Breast epithelium (tissue), 4 donors: ENCODE results near the gene USP6NL. TPM values are rescaled to one million over a fixed set of nuclear protein-coding genes. Genes with fewer than 3 reads are reported as not detected.

Experiments
- DNase-seq, 2 donors: peaks; one replicate each; pipeline ENCODE4 v3.0.0-alpha.2; 2019; ENCODE audit warnings: low spot score in 2 of 2
- H3K27ac ChIP-seq, 2 donors: fragments of 200-600 bp; sonication (generic) in 1 of 2; one replicate each; pipeline ENCODE4 v1.5.1; 2016 to 2019; ENCODE audit warnings: mild to moderate bottlenecking in 1 of 2
- H3K27me3 ChIP-seq, 2 donors: fragments of 200-600 bp; sonication (generic) in 1 of 2; one replicate each; pipeline versions ENCODE4 v1.5.1 to v1.6.0; 2017 to 2019; ENCODE audit warnings: control low read depth in 1 of 2, mild to moderate bottlenecking in 1 of 2
- H3K36me3 ChIP-seq: fragments of 200-600 bp; one replicate; pipeline ENCODE4 v1.5.1; 2019
- H3K4me1 ChIP-seq, 2 donors: fragments of 200-600 bp; sonication (generic); one replicate each; pipeline ENCODE4 v1.5.1; 2016 to 2019; ENCODE audit warnings: control low read depth in 1 of 2
- H3K4me3 ChIP-seq, 3 donors: fragments of 200-600 bp; sonication (generic); 1 replicate in 2 of 3; 2 replicates in 1 of 3; pipeline ENCODE4 v1.5.1; 2016 to 2019; ENCODE audit warnings: mild to moderate bottlenecking in 3 of 3, moderate library complexity in 2 of 3
- H3K9me3 ChIP-seq, 2 donors: fragments of 200-600 bp; sonication (generic) in 1 of 2; one replicate each; pipeline ENCODE4 v1.5.1; 2016 to 2019; ENCODE audit warnings: control low read depth in 1 of 2
- CTCF ChIP-seq, 3 donors: fragments of 450-650 bp; IDR thresholded peaks; one replicate each; pipeline ENCODE4 v1.5.1; 2016 to 2017; ENCODE audit warnings: antibody characterized with exemption in 3 of 3, mild to moderate bottlenecking in 3 of 3, moderate library complexity in 3 of 3
- POLR2A ChIP-seq: fragments of 450-650 bp; IDR thresholded peaks from one replicate; pipeline ENCODE4 v1.6.1; 2016; ENCODE audit warnings: antibody characterized with exemption, mild to moderate bottlenecking, moderate library complexity
- POLR2AphosphoS5 ChIP-seq, 3 donors: sonication (generic); formaldehyde crosslinking; IDR thresholded peaks; one replicate each; pipeline ENCODE4 v1.6.1; 2017; ENCODE audit warnings: antibody characterized with exemption in 3 of 3
- intact Hi-C: fragments of 100-400 bp; cut with DNase I; formaldehyde crosslinking; loops from one replicate; pipeline ENCODE4 v1.15.1; 2023; ENCODE audit warnings: low total_unique reads
- total RNA-seq, 3 donors: library from RNA; depleted of rRNA; stranded (reverse); fragments of >200 nt; gene quantifications; one replicate each; pipeline ENCODE4 v1.1.0, GENCODE V29; 2016

USP6NL gene
- total RNA-seq, 3 donors from 2014 or later = 13.8 to 28.7 (median 19.7) TPM

DNA sequence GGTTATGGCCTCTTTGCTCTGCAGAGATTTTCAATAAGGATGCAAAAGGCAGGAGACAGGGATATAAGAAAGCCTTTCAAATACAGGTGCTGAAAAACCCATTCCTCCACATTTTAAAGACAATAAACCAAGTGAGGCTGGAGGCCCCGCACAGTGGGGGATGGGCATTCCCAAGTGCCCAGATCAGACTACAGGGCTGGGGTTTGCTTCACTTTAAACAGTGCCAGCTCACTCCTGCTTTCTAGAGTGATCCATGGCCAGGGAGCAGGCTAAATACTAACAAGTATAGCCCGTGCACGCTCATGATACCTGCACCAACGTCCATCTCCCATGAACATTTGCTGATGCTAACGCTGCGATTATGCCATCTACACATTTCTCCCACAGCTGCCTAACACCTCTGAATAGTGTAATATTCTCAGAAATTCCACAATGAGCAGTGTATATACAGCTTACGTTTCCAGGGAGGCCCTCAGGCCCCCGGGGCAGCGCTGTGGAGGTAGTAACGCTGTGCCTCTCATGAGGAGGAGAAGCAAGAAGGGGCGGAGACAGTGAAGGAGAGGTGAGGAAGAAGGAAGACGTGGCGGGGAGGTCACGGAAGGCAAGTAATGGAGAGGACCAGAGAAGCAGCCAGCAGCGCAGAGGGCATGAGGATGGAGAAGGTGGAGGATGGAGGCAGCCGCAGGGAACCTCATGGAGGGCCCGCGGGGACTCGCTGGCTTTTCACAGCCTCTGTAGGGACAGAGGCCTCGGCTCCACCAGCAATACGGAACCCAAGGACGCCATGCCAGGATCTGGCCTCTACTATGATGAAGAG lies 141.7 kb downstream of the USP6NL start:
- Histone ChIP-seq H3K9me3 (no peaks in the 10 kb centered on the region), H3K4me1 (no peaks in the 10 kb centered on the region), H3K27me3 (no peaks in the 10 kb centered on the region), H3K4me3 (no peak overlapping the region), H3K36me3 (no peaks in the 10 kb centered on the region), H3K27ac (no peak overlapping the region)
- TF ChIP-seq CTCF (IDR thresholded peaks at IDR 0.05) = no peak
- no peak for TF ChIP-seq POLR2A
- TF ChIP-seq POLR2AphosphoS5 (IDR thresholded peaks at IDR 0.05) = no peak
- intact Hi-C loops = no loop called here
- DNase-seq = no peak

DNA sequence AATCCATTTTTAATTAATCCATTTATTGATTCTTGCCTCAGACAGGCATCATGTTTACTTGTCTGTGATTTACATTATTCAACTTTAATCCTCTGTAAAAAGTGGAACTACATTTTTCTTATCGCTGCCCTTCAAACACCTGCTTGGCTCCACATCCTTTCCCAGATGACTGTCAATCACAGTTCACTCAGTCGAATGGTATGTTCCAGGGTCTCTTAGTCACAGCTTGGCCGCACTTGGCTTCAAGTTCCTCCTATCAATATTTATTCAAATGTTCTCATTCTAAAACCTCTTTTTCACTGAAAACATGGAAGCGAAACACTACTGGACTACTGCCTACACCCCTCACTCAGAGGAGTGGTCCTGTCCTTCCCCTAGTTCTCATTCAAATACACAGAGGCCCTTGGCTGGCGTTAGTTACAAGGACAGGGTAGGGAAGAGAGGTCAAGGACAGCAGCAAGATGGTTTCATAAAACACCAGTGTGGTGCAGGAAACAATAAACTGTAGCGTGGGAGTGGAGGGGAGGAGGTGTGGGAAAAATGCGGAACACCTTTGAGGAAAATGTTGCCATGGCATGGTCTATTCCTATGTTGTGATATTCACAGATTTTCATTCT lies 143.2 kb downstream of the USP6NL start:
- no peak for DNase-seq
- TF ChIP-seq POLR2AphosphoS5 (IDR thresholded peaks at IDR 0.05) (no peak), CTCF (IDR thresholded peaks at IDR 0.05) (no peak), POLR2A (no peak)
- intact Hi-C loops = no loop called here

GRCh38 chr10:11465406-11465805 lies 146.0 kb downstream of the USP6NL start:
- TF ChIP-seq CTCF (IDR thresholded peaks at IDR 0.05) (no peak), POLR2A (no peak), POLR2AphosphoS5 (IDR thresholded peaks at IDR 0.05) (no peak)
- intact Hi-C loops = no loop called here
- Histone ChIP-seq H3K27me3 (no peaks in the 10 kb centered on the region), H3K36me3 (peaks cover 8% of the 10 kb centered on the region), H3K4me3 (no peak overlapping the region), H3K4me1 (no peaks in the 10 kb centered on the region), H3K27ac (no peak overlapping the region), H3K9me3 (no peaks in the 10 kb centered on the region)
- no peak for DNase-seq

More for the DNA sequence above, 143.2 kb downstream of the USP6NL start:
- H3K27ac ChIP-seq = no peak overlapping the region
- no peaks in the 10 kb centered on the region for H3K4me1 ChIP-seq
- no peaks in the 10 kb centered on the region for H3K9me3 ChIP-seq
- H3K36me3 ChIP-seq = peaks cover 8% of the 10 kb centered on the region
- no peak overlapping the region for H3K4me3 ChIP-seq
- no peaks in the 10 kb centered on the region for H3K27me3 ChIP-seq

DNA sequence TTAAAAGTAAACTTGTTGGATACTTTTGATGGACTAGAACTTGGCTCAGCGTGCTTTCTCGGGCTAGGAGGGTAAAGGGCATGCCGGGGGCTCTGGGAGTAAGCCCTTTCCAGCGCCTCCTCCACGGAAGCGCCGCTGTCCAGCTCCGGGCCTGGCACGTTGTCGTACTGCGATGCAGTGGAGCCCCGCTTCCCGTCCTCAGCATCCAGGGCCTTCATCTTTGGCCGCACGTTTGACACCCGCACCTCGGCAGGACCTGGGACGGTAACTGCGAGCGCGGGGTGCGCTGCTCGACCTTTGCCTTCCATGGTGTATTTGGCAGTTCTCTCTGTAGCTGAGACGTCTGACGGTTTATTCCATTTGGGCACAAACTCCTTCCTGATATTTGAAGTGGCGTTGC lies 148.3 kb downstream of the USP6NL start:
- Histone ChIP-seq H3K9me3 (no peaks in the 10 kb centered on the region), H3K4me1 (no peaks in the 10 kb centered on the region), H3K27ac (no peak overlapping the region), H3K36me3 (peaks cover 8% of the 10 kb centered on the region), H3K27me3 (no peaks in the 10 kb centered on the region), H3K4me3 (no peak overlapping the region)
- no peak for TF ChIP-seq POLR2A
- no peak for TF ChIP-seq CTCF (IDR thresholded peaks at IDR 0.05)
- TF ChIP-seq POLR2AphosphoS5 (IDR thresholded peaks at IDR 0.05) = no peak
- no peak for DNase-seq
- intact Hi-C loops = no loop called here

DNA sequence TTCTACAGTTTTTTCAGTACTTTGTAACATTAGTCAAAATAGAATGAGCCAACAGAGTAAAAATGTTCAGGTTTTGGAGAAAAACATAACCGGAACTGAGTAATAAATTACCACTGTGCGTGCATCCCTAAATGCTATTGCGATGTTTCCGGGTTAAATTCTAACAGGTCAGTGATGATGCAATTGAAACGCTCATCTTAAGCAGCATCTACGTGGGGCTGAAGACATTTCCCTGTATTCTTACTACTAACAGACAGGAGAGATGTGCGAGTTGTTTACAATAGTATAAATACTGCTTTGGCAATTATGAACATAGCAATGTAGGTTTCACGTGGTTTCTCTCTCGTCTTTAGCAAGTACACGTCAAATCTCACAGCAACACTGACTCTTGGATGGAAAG lies 149.4 kb downstream of the USP6NL start:
- Histone ChIP-seq H3K9me3 (no peaks in the 10 kb centered on the region), H3K36me3 (peaks cover 8% of the 10 kb centered on the region), H3K4me3 (no peak overlapping the region), H3K27ac (no peak overlapping the region), H3K27me3 (no peaks in the 10 kb centered on the region), H3K4me1 (no peaks in the 10 kb centered on the region)
- no peak for DNase-seq
- TF ChIP-seq POLR2A (no peak), POLR2AphosphoS5 (IDR thresholded peaks at IDR 0.05) (no peak), CTCF (IDR thresholded peaks at IDR 0.05) (no peak)
- intact Hi-C loops = no loop called here
